GM12874 (cell line): ENCODE results near the gene ALKBH5.

Source experiments
- CTCF ChIP-seq: IDR thresholded peaks from 2 replicates; pipeline ENCODE4 v1.5.1; 2011; ENCODE audit warnings: low read depth, mild to moderate bottlenecking, control low read depth, low read length, moderate library complexity; ENCODE audit not compliant: insufficient read depth

The ALKBH5 gene

GRCh38 chr17:18197535-18198194 is 14.0 kb downstream of the ALKBH5 start:
- TF ChIP-seq CTCF: no peak

- no peak for TF ChIP-seq CTCF
Observed at GRCh38 chr17:18198530-18198929, 14.9 kb downstream of the ALKBH5 start.

GRCh38 chr17:18201108-18201507 is 17.5 kb downstream of the ALKBH5 start:
- TF ChIP-seq CTCF: no peak

- TF ChIP-seq CTCF: no peak
Observed at GRCh38 chr17:18203308-18203707, 19.7 kb downstream of the ALKBH5 start.

- no peak for TF ChIP-seq CTCF
Observed at GRCh38 chr17:18205861-18206260, 22.2 kb downstream of the ALKBH5 start.

GRCh38 chr17:18206962-18207361 is 23.3 kb downstream of the ALKBH5 start:
- TF ChIP-seq CTCF: no peak

GRCh38 chr17:18208092-18208491 is 24.5 kb downstream of the ALKBH5 start:
- no peak for TF ChIP-seq CTCF
